Measurements from ENCODE around the gene LPCAT3. TPM values are rescaled to one million over a fixed set of nuclear protein-coding genes. Genes with fewer than 3 reads are reported as not detected.

The LPCAT3 gene
- total RNA-seq, 4 donors from 2014 or later = 41.7 to 58.2 (median 47.9) TPM

- DNase-seq (ENCODE audit: low spot score) = no peak
- no peak for ATAC-seq (ENCODE audit: low FRiP score)
- TF ChIP-seq CTCF (IDR thresholded peaks at IDR 0.05) = no peak
Observed at GRCh38 chr12:6998715-6999451, 19.4 kb downstream of the LPCAT3 start.

- ATAC-seq (ENCODE audit: low FRiP score) = no peak
- TF ChIP-seq CTCF (IDR thresholded peaks at IDR 0.05) = no peak
- DNase-seq (ENCODE audit: low spot score) = no peak
Observed at GRCh38 chr12:6996040-6996441, 22.2 kb downstream of the LPCAT3 start.

- no peak for DNase-seq (ENCODE audit: low spot score)
- TF ChIP-seq CTCF (IDR thresholded peaks at IDR 0.05) = no peak
- ATAC-seq (ENCODE audit: low FRiP score) = no peak
Observed at GRCh38 chr12:6987956-6988553, 30.2 kb downstream of the LPCAT3 start.

GRCh38 chr12:6982532-6982931 is 35.7 kb downstream of the LPCAT3 start:
- TF ChIP-seq CTCF (IDR thresholded peaks at IDR 0.05) = no peak
- DNase-seq (ENCODE audit: low spot score) = no peak
- no peak for ATAC-seq (ENCODE audit: low FRiP score)

- no peak for DNase-seq (ENCODE audit: low spot score)
- no peak for TF ChIP-seq CTCF (IDR thresholded peaks at IDR 0.05)
- ATAC-seq (ENCODE audit: low FRiP score) = no peak
Observed at GRCh38 chr12:6981152-6982052, 36.9 kb downstream of the LPCAT3 start.

- no peak for DNase-seq (ENCODE audit: low spot score)
- ATAC-seq (ENCODE audit: low FRiP score) = no peak
- TF ChIP-seq CTCF (IDR thresholded peaks at IDR 0.05) = no peak
Observed at GRCh38 chr12:6980740-6981139, 37.5 kb downstream of the LPCAT3 start.

All from omental fat pad (tissue), 4 donors.